ENCODE data around the gene SERPINB10. TPM values are rescaled to one million over a fixed set of nuclear protein-coding genes. Genes with fewer than 3 reads are reported as not detected.

SERPINB10 gene
- total RNA-seq, 1 donor from 2014 or later: not detected

- H3K4me1 Mint-ChIP-seq (ENCODE audit: low read depth): no peaks in the 10 kb centered on the region
- no peaks in the 10 kb centered on the region for H3K36me3 Mint-ChIP-seq (ENCODE audit: insufficient read depth)
- no peak for DNase-seq (ENCODE audit: low spot score, unreplicated experiment)
Measured at GRCh38 chr18:63868546-63868945, 39.2 kb upstream of the SERPINB10 start.

DNA sequence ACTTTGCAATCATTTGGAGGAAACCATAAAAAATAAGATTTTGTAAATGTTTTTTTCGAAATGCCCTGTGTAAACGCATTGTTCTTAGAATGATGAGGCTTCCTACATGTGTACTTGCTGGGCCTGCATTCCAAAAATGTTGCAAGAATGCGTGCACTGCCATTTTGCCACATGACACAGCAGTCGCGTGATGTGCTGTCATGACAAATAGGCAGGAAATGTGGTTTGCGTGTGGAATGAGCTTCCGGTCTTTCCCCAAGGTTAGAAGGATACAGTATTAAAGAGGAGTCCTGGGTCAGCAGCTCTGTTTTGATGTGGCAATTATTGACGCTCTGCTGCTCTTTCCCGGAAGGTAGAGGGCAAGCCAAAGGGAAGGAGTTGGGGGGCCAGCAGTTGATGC is 38.4 kb upstream of the SERPINB10 start:
- Mint-ChIP-seq H3K27me3 (peaks cover 6% of the 10 kb centered on the region), H3K4me3 (ENCODE audit: low read depth) (no peak overlapping the region), H3K27ac (no peak overlapping the region), H3K4me1 (ENCODE audit: low read depth) (no peaks in the 10 kb centered on the region), H3K36me3 (ENCODE audit: insufficient read depth) (no peaks in the 10 kb centered on the region), H3K9me3 (ENCODE audit: low read depth) (no peaks in the 10 kb centered on the region)
- TF ChIP-seq, protein P1, sequence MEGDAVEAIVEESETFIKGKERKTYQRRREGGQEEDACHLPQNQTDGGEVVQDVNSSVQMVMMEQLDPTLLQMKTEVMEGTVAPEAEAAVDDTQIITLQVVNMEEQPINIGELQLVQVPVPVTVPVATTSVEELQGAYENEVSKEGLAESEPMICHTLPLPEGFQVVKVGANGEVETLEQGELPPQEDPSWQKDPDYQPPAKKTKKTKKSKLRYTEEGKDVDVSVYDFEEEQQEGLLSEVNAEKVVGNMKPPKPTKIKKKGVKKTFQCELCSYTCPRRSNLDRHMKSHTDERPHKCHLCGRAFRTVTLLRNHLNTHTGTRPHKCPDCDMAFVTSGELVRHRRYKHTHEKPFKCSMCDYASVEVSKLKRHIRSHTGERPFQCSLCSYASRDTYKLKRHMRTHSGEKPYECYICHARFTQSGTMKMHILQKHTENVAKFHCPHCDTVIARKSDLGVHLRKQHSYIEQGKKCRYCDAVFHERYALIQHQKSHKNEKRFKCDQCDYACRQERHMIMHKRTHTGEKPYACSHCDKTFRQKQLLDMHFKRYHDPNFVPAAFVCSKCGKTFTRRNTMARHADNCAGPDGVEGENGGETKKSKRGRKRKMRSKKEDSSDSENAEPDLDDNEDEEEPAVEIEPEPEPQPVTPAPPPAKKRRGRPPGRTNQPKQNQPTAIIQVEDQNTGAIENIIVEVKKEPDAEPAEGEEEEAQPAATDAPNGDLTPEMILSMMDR (IDR thresholded peaks at IDR 0.05; ENCODE audit: unreplicated experiment): no peak
- no peak for DNase-seq (ENCODE audit: low spot score, unreplicated experiment)

More at GRCh38 chr18:63868546-63868945, 39.2 kb upstream of the SERPINB10 start:
- H3K4me3 Mint-ChIP-seq (ENCODE audit: low read depth): no peak overlapping the region
- peaks cover 6% of the 10 kb centered on the region for H3K27me3 Mint-ChIP-seq
- no peak overlapping the region for H3K27ac Mint-ChIP-seq
- TF ChIP-seq, protein P1 (IDR thresholded peaks at IDR 0.05; ENCODE audit: unreplicated experiment): no peak
- no peaks in the 10 kb centered on the region for H3K9me3 Mint-ChIP-seq (ENCODE audit: low read depth)

DNA sequence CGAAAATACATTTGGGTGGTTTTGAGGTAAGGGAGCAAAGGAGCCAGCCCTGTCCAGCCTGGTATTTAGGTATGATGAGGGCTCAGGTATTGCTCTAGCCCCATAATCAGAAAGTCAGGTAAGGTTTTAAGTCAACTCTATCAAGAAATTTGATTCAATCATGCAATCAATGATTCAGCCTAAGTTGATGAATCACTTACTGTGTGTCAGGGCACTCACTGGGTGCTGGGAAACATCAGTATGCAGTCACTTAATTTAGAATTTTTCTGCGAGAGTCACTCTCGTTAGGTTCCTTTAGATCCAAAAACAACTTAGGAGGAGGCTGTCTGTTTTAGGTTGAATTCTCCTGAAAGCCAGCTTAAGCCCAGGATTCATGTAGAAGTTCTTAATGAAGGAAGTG is 37.9 kb upstream of the SERPINB10 start:
- H3K27ac Mint-ChIP-seq: no peak overlapping the region

DNA sequence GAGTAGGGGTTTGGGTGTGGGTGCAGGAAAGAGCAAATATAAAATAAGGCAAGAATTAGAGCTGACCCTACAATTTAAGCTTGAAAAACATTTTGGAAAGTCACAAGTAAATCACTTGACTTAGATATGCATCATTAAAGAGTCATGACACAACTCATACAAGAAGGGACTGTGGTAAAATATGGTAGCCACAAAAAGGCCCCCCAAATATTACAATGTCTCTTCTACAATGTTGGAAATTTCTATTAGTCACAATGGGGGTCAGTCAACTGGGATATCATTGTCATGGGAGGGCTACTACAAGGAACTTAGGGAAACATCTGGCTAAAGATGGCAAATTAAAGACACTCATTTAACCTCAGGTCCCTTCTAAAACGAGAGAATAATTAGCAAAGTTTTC is 35.9 kb upstream of the SERPINB10 start:
- no peak overlapping the region for H3K4me3 Mint-ChIP-seq (ENCODE audit: low read depth)
- no peaks in the 10 kb centered on the region for H3K9me3 Mint-ChIP-seq (ENCODE audit: low read depth)
- H3K27me3 Mint-ChIP-seq: peaks cover 6% of the 10 kb centered on the region
- no peaks in the 10 kb centered on the region for H3K4me1 Mint-ChIP-seq (ENCODE audit: low read depth)
- no peak for DNase-seq (ENCODE audit: low spot score, unreplicated experiment)
- TF ChIP-seq, protein P1 (IDR thresholded peaks at IDR 0.05; ENCODE audit: unreplicated experiment): no peak
- H3K36me3 Mint-ChIP-seq (ENCODE audit: insufficient read depth): no peaks in the 10 kb centered on the region
- no peak overlapping the region for H3K27ac Mint-ChIP-seq

More for the DNA sequence above, 37.9 kb upstream of the SERPINB10 start:
- TF ChIP-seq, protein P1 (IDR thresholded peaks at IDR 0.05; ENCODE audit: unreplicated experiment): no peak
- Mint-ChIP-seq H3K4me1 (ENCODE audit: low read depth) (no peaks in the 10 kb centered on the region), H3K9me3 (ENCODE audit: low read depth) (no peaks in the 10 kb centered on the region), H3K4me3 (ENCODE audit: low read depth) (no peak overlapping the region), H3K27me3 (peaks cover 6% of the 10 kb centered on the region), H3K36me3 (ENCODE audit: insufficient read depth) (no peaks in the 10 kb centered on the region)
- no peak for DNase-seq (ENCODE audit: low spot score, unreplicated experiment)

DNA sequence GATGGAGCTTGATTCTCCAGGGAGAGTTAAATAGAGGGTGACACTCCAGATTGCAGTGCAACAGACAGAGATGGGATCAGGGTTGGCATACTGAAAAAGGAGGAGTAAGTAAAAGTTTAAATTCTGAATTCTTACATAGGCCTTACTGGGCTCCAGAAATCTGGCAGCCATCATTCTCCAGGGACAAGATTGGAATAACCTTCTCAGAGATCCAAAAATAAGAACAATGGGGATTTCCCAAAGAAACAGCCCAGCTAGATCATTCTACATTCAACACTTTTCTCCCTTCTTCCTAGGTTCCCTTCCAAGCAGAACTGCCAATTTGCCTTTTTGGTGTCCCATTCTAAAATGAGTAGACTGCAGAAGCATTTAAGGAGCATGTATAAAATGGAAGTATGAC is 35.2 kb upstream of the SERPINB10 start:
- TF ChIP-seq, protein P1 (IDR thresholded peaks at IDR 0.05; ENCODE audit: unreplicated experiment): no peak
- no peak overlapping the region for H3K4me3 Mint-ChIP-seq (ENCODE audit: low read depth)
- H3K4me1 Mint-ChIP-seq (ENCODE audit: low read depth): no peaks in the 10 kb centered on the region
- no peaks in the 10 kb centered on the region for H3K36me3 Mint-ChIP-seq (ENCODE audit: insufficient read depth)
- H3K27ac Mint-ChIP-seq: no peak overlapping the region
- no peaks in the 10 kb centered on the region for H3K9me3 Mint-ChIP-seq (ENCODE audit: low read depth)
- peaks cover 6% of the 10 kb centered on the region for H3K27me3 Mint-ChIP-seq
- no peak for DNase-seq (ENCODE audit: low spot score, unreplicated experiment)

Data from progenitor cell of endocrine pancreas (in vitro differentiated cells).